HepG2 (cell line): ENCODE results near the gene DGKD. TPM values are rescaled to one million over a fixed set of nuclear protein-coding genes. Genes with fewer than 3 reads are reported as not detected.

ENCODE experiments used
- CC2D1A ChIP-seq: sonication (generic); formaldehyde crosslinking; IDR thresholded peaks from 2 replicates; pipeline ENCODE4 v1.8.1; 2023; ENCODE audit warnings: mild to moderate bottlenecking, missing genetic modification reagents
- DNMT3B ChIP-seq: conservative IDR thresholded peaks from 2 replicates; pipeline ENCODE4 v1.6.1; 2016; ENCODE audit warnings: missing biosample characterization, control low read depth
- FIP1L1 ChIP-seq: fragments of 200-400 bp; formaldehyde crosslinking; IDR thresholded peaks from 2 replicates; pipeline ENCODE4 v1.6.1; 2018; ENCODE audit warnings: low read depth, mild to moderate bottlenecking, low read length, moderate library complexity, borderline replicate concordance; ENCODE audit not compliant: insufficient read depth
- FOXC1 ChIP-seq: sonication (generic); formaldehyde crosslinking; IDR thresholded peaks from 2 replicates; pipeline ENCODE4 v1.8.0; 2022; ENCODE audit warnings: mild to moderate bottlenecking, missing genetic modification reagents, borderline replicate concordance
- GATAD2A ChIP-seq: IDR thresholded peaks from 2 replicates; pipeline ENCODE4 v1.6.1; 2016
- IKZF1 ChIP-seq: fragments of 450-650 bp; IDR thresholded peaks from 2 replicates; pipeline ENCODE4 v1.7.1; 2016
- IRF1 ChIP-seq: sonication (generic); formaldehyde crosslinking; IDR thresholded peaks from 2 replicates; pipeline ENCODE4 v1.4.0; 2020; ENCODE audit warnings: low read depth, mild to moderate bottlenecking, missing genetic modification reagents
- KDM3A ChIP-seq: IDR thresholded peaks from 2 replicates; pipeline ENCODE4 v1.6.1; 2018; ENCODE audit warnings: low read depth, missing compliant biosample characterization
- NFE2L2 ChIP-seq: fragments of 150-350 bp; IDR thresholded peaks from 2 replicates; pipeline ENCODE4 v1.6.1; 2014; ENCODE audit warnings: low read length
- ONECUT2 ChIP-seq: sonication (generic); formaldehyde crosslinking; IDR thresholded peaks from 2 replicates; pipeline ENCODE4 v1.4.0; 2020; ENCODE audit warnings: missing genetic modification reagents
- PBX2 ChIP-seq: IDR thresholded peaks from 2 replicates; pipeline ENCODE4 v1.6.1; 2016; ENCODE audit warnings: control low read depth
- UBTF ChIP-seq: sonication (generic); formaldehyde crosslinking; IDR thresholded peaks from 2 replicates; pipeline ENCODE4 v1.4.0; 2020; ENCODE audit warnings: mild to moderate bottlenecking, missing genetic modification reagents
- ZBTB39 ChIP-seq: sonication (generic); formaldehyde crosslinking; IDR thresholded peaks from 2 replicates; pipeline ENCODE4 v1.5.0; 2020; ENCODE audit warnings: missing genetic modification reagents
- ZBTB7B ChIP-seq: sonication (generic); formaldehyde crosslinking; IDR thresholded peaks from 2 replicates; pipeline ENCODE4 v1.4.0; 2020; ENCODE audit warnings: missing genetic modification reagents
- ZBTB8A ChIP-seq: sonication (generic); formaldehyde crosslinking; IDR thresholded peaks from 2 replicates; pipeline ENCODE4 v1.4.0; 2020; ENCODE audit warnings: mild to moderate bottlenecking, low read depth, missing genetic modification reagents, borderline replicate concordance
- ZMYM3 ChIP-seq: sonication (generic); formaldehyde crosslinking; IDR thresholded peaks from 2 replicates; pipeline ENCODE4 v1.5.1; 2020; ENCODE audit warnings: mild to moderate bottlenecking, missing genetic modification reagents
- ZNF260 ChIP-seq: sonication (generic); formaldehyde crosslinking; IDR thresholded peaks from 2 replicates; pipeline ENCODE4 v1.4.0; 2020; ENCODE audit warnings: missing genetic modification reagents, low read depth, mild to moderate bottlenecking, borderline replicate concordance
- ZNF691 ChIP-seq: sonication (generic); formaldehyde crosslinking; IDR thresholded peaks from 2 replicates; pipeline ENCODE4 v1.4.0; 2020; ENCODE audit warnings: missing genetic modification reagents, low read depth, mild to moderate bottlenecking, borderline replicate concordance
- ZNF746 ChIP-seq: sonication (generic); formaldehyde crosslinking; IDR thresholded peaks from 2 replicates; pipeline ENCODE4 v1.8.0; 2022; ENCODE audit warnings: mild to moderate bottlenecking, missing genetic modification reagents
- ZNF747 ChIP-seq: sonication (generic); formaldehyde crosslinking; IDR thresholded peaks from 2 replicates; pipeline ENCODE4 v1.8.1; 2023; ENCODE audit warnings: missing genetic modification reagents, mild to moderate bottlenecking, borderline replicate concordance
- polyA plus RNA-seq, 8 experiments: library from polyadenylated mRNA; depleted of rRNA in 3 of 8; stranded (reverse) in 7 of 8; unstranded in 1 of 8; fragments of >200 nt; fragmentation: Illumina TruSeq in 4 of 8; extraction: Trizol in 4 of 8; gene quantifications; 2 replicates each; pipeline versions ENCODE4 v1.2.1 to v1.2.3, GENCODE V29; 2011 to 2016; ENCODE audit warnings: low read depth in 4 of 8, missing spikeins in 1 of 8, mixed read lengths in 1 of 8; ENCODE audit not compliant: insufficient read depth in 1 of 8
- total RNA-seq, 5 experiments: library from RNA; depleted of rRNA; stranded (reverse); fragments of >200 nt; fragmentation: Illumina TruSeq; extraction: Trizol; gene quantifications; 2 replicates each; pipeline ENCODE4 v1.2.3, GENCODE V29; 2016; ENCODE audit warnings: low read depth in 1 of 5

The DGKD gene
- total and polyA plus RNA-seq, 2 of the 13 experiments (the other 11 are each of a cell fraction or from before 2014, with no cell fraction given): 24.5 to 33.2 TPM

GRCh38 chr2:233349005-233349998 is 5.0 kb upstream of the DGKD start (continued):
- TF ChIP-seq UBTF (CRISPR knock-in tag) (0 out of 2 replicates have a peak, but pooled peaks have one; percentile 23), ZNF747 (CRISPR knock-in tag) (no peak), DNMT3B (no peak), ZBTB7B (peak; percentile 70), ZNF691 (CRISPR knock-in tag) (peak; percentile 34; the same call in 1 of the 2 replicates), ZMYM3 (peak; percentile 34; the same call in 1 of the 2 replicates), FIP1L1 (no peak), ONECUT2 (CRISPR knock-in tag) (no peak), IRF1 (CRISPR knock-in tag) (0 out of 2 replicates have a peak, but pooled peaks have one; percentile 8), ZBTB39 (peak; percentile 70; the same call in 1 of the 2 replicates), ZNF746 (CRISPR knock-in tag) (0 out of 2 replicates have a peak, but pooled peaks have one; percentile 28), PBX2 (0 out of 2 replicates have a peak, but pooled peaks have one; percentile 27), FOXC1 (peak; percentile 61; the same call in 1 of the 2 replicates), IKZF1 (no peak), CC2D1A (CRISPR knock-in tag) (no peak), NFE2L2 (no peak), ZNF260 (CRISPR knock-in tag) (no peak), GATAD2A (CRISPR knock-in tag) (peak; percentile 32; the same call in 1 of the 2 replicates), KDM3A (CRISPR knock-in tag) (no peak), ZBTB8A (no peak)
